K562 (cell line): ENCODE data around the gene RAB7A.

Experiments
- CTCF ChIP-seq, 3 experiments: IDR thresholded peaks in 2 of 3; conservative IDR thresholded peaks in 1 of 3; 2 replicates each; pipeline ENCODE4 v1.5.1; 2011 to 2012; ENCODE audit warnings: low read length in 3 of 3, mild to moderate bottlenecking in 3 of 3, control low read depth in 2 of 3, improper control_type of control experiment in 1 of 3, inconsistent platforms in 1 of 3, low read depth in 1 of 3, mixed read lengths in 1 of 3, moderate library complexity in 1 of 3; ENCODE audit not compliant: insufficient read depth in 2 of 3
- ESRRB ChIP-seq: fragments of 250-450 bp; sonication (Bioruptor Pico); IDR thresholded peaks from 2 replicates; pipeline ENCODE4 v1.5.0; 2020; ENCODE audit warnings: mild to moderate bottlenecking, moderate library complexity, borderline replicate concordance
- ETS1 ChIP-seq: conservative IDR thresholded peaks from 2 replicates; pipeline ENCODE4 v1.6.1; 2011; ENCODE audit warnings: low read depth, mild to moderate bottlenecking, low read length; ENCODE audit not compliant: control insufficient read depth
- FOXA1 ChIP-seq: fragments of 450-650 bp; IDR thresholded peaks from 2 replicates; pipeline ENCODE4 v1.6.1; 2016; ENCODE audit warnings: mild to moderate bottlenecking, borderline replicate concordance
- LCOR ChIP-seq: sonication (generic); formaldehyde crosslinking; IDR thresholded peaks from 2 replicates; pipeline ENCODE4 v1.8.0; 2022; ENCODE audit warnings: mild to moderate bottlenecking, missing genetic modification reagents
- MTF1 ChIP-seq: fragments of 250-450 bp; sonication (Bioruptor Pico); IDR thresholded peaks from 2 replicates; pipeline ENCODE4 v1.9.0; 2021; ENCODE audit warnings: moderate library complexity, mild to moderate bottlenecking, inconsistent platforms, borderline replicate concordance
- NR2C2 ChIP-seq, 2 experiments: fragments of 200-800 bp in 1 of 2; sonication (Bioruptor generic) in 1 of 2; sonication (generic) in 1 of 2; formaldehyde crosslinking in 1 of 2; IDR thresholded peaks; 2 replicates each; pipeline versions ENCODE4 v1.6.1 to v1.8.0; 2016 to 2022; ENCODE audit warnings: mild to moderate bottlenecking in 1 of 2, missing compliant biosample characterization in 1 of 2, missing genetic modification characterization in 1 of 2, missing genetic modification reagents in 1 of 2
- RCOR1 ChIP-seq, 2 experiments: IDR thresholded peaks; 2 replicates each; pipeline ENCODE4 v1.6.1; 2012; ENCODE audit warnings: low read depth in 2 of 2, low read length in 2 of 2, borderline replicate concordance in 1 of 2, improper control_type of control experiment in 1 of 2

DNA sequence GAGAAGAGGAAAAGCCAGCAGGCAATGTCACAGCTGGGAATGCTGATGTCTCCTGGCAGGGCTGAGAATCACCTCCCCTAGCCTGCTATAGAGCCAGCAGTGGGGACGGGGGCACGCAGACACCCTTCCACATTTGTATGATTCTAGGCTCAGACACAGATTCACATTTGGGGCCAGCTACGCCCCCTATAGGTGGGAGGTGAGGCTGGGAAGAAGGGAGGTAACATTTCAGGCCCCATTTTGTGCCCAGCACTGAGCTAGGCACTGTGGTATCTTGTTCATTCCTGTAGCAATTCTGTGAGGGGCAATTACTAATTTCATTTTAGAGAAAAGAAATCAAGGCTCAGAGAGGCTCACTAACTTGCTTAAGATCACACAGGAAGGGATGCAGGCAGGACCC lies 137.6 kb downstream of the RAB7A start:
- TF ChIP-seq ESRRB (CRISPR knock-in tag): no peak
- peak in 2 of 3 experiments; percentile 23 to 35; a peak in 1 of 6 replicates for TF ChIP-seq CTCF (IDR thresholded peaks at IDR 0.05 in 2 of 3, conservative IDR thresholded peaks at IDR 0.05 in 1 of 3; ENCODE audit: insufficient read depth in 2 of 3, low read depth in 1 of 3, low read length in 3 of 3)
- no peak for TF ChIP-seq ETS1
- TF ChIP-seq RCOR1 (IDR thresholded peaks at IDR 0.05; ENCODE audit: borderline replicate concordance in 1 of 2, low read depth in 2 of 2, low read length in 2 of 2): no peak
- no peak for TF ChIP-seq FOXA1
- no peak for TF ChIP-seq MTF1
- TF ChIP-seq NR2C2 (CRISPR knock-in tag; IDR thresholded peaks at IDR 0.05): no peak
- TF ChIP-seq NR2C2 (tag; IDR thresholded peaks at IDR 0.05): no peak
- TF ChIP-seq LCOR (CRISPR knock-in tag): no peak
